OCI-LY1 (cell line): Measurements from ENCODE around the gene ADAT1.
A peak's percentile ranks its signal among the peaks of the same experiment; 100 is the strongest.

ENCODE experiments used
- H2AFZ ChIP-seq: fragments of 200-600 bp; sonication (generic), shearing (Covaris generic); 2 replicates; pipeline ENCODE4 v1.6.0; 2014; ENCODE audit warnings: antibody characterized with exemption, mild to moderate bottlenecking, low read length
- H3F3A ChIP-seq: fragments of 200-600 bp; sonication (generic), shearing (Covaris generic); 2 replicates; pipeline ENCODE4 v1.6.0; 2014; ENCODE audit warnings: mild to moderate bottlenecking, antibody characterized with exemption, low read length, moderate library complexity; ENCODE audit not compliant: insufficient read depth
- H3K27ac ChIP-seq: fragments of 200-600 bp; sonication (generic); 2 replicates; pipeline ENCODE4 v1.5.1; 2014; ENCODE audit warnings: low read length, mixed run types, mild to moderate bottlenecking, low read depth; ENCODE audit not compliant: poor library complexity, severe bottlenecking
- H3K27me3 ChIP-seq: fragments of 200-600 bp; sonication (generic); 2 replicates; pipeline ENCODE4 v1.6.0; 2014; ENCODE audit warnings: antibody characterized with exemption, mild to moderate bottlenecking, low read length, moderate library complexity; ENCODE audit not compliant: insufficient read depth
- H3K36me3 ChIP-seq: fragments of 200-600 bp; sonication (generic); 2 replicates; pipeline ENCODE4 v1.6.1; 2014; ENCODE audit warnings: mild to moderate bottlenecking, antibody characterized with exemption, low read length, moderate library complexity, mixed read lengths; ENCODE audit not compliant: insufficient read depth
- H3K4me1 ChIP-seq: fragments of 200-600 bp; sonication (generic); 2 replicates; pipeline ENCODE4 v1.5.1; 2014; ENCODE audit warnings: mild to moderate bottlenecking, low read length, moderate library complexity; ENCODE audit not compliant: insufficient read depth, severe bottlenecking
- H3K4me2 ChIP-seq: fragments of 200-600 bp; sonication (generic), shearing (Covaris generic); 2 replicates; pipeline ENCODE4 v1.6.1; 2014; ENCODE audit warnings: low read length
- H3K4me3 ChIP-seq: fragments of 200-600 bp; sonication (generic); 2 replicates; pipeline ENCODE4 v1.5.1; 2014; ENCODE audit warnings: low read length, low read depth, mild to moderate bottlenecking, mixed read lengths; ENCODE audit not compliant: poor library complexity, severe bottlenecking
- H3K79me2 ChIP-seq: fragments of 200-600 bp; shearing (Covaris generic); 2 replicates; pipeline ENCODE4 v1.6.1; 2016; ENCODE audit warnings: mixed run types, low read length, mixed read lengths; ENCODE audit not compliant: insufficient read depth
- H3K9ac ChIP-seq: fragments of 200-600 bp; sonication (generic), shearing (Covaris generic); 2 replicates; pipeline ENCODE4 v1.6.1; 2014; ENCODE audit warnings: mild to moderate bottlenecking, low read length, mixed read lengths
- H3K9me2 ChIP-seq: fragments of 200-600 bp; sonication (generic), shearing (Covaris generic); 2 replicates; pipeline ENCODE4 v1.6.1; 2014; ENCODE audit warnings: low read depth, mild to moderate bottlenecking, low read length, mixed read lengths
- H3K9me3 ChIP-seq: fragments of 200-600 bp; shearing (Covaris generic); 2 replicates; pipeline ENCODE4 v1.6.1; 2014; ENCODE audit warnings: low read length, mixed read lengths
- H4K20me1 ChIP-seq: fragments of 200-600 bp; sonication (generic), shearing (Covaris generic); 2 replicates; pipeline ENCODE4 v1.6.0; 2016; ENCODE audit warnings: mild to moderate bottlenecking, low read length; ENCODE audit not compliant: insufficient read depth
- CTCF ChIP-seq: fragments of 200-600 bp; sonication (generic), shearing (Covaris generic); IDR thresholded peaks from 2 replicates; pipeline ENCODE4 v1.5.1; 2017; ENCODE audit warnings: mild to moderate bottlenecking, antibody characterized with exemption, low read length, moderate library complexity, mixed read lengths
- EZH2 ChIP-seq: fragments of 200-600 bp; sonication (generic), shearing (Covaris generic); IDR thresholded peaks from 2 replicates; pipeline ENCODE4 v1.8.0; 2017; ENCODE audit warnings: borderline replicate concordance, mixed run types, mild to moderate bottlenecking, antibody characterized with exemption, low read length, moderate library complexity, mixed read lengths

ADAT1 gene

DNA sequence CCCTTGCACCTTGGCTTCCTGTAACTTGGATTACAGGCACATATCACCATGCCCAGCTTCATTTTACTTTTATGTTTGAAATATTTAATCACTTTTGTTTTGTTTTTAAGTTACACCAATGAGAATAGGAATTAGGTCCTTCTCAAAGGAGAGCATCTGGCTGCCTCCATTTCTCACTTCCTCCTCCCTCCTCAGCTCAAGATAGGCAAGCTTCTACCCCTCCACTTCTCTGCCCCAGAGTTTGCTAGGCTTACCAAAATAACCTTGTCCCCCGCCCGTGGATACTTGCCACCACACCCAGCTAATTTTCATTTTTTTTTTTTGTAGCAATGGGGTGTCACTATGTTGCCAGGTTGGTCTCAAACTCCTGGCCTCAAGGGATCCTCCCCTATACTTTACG lies 39.0 kb downstream of the ADAT1 start:
- Histone ChIP-seq H4K20me1 (no peaks in the 10 kb centered on the region), H3F3A (no peaks in the 10 kb centered on the region), H3K4me3 (no peak overlapping the region), H3K27ac (peak overlapping the region; percentile 22), H3K27me3 (no peaks in the 10 kb centered on the region), H3K4me2 (no peak overlapping the region), H2AFZ (no peak overlapping the region), H3K36me3 (peaks cover 15% of the 10 kb centered on the region; the same call in 1 of the 2 replicates), H3K9me2 (no peaks in the 10 kb centered on the region), H3K79me2 (no peaks in the 10 kb centered on the region), H3K4me1 (peaks cover 10% of the 10 kb centered on the region), H3K9ac (no peak overlapping the region), H3K9me3 (no peaks in the 10 kb centered on the region)
- no peak for TF ChIP-seq EZH2
- no peak for TF ChIP-seq CTCF

DNA sequence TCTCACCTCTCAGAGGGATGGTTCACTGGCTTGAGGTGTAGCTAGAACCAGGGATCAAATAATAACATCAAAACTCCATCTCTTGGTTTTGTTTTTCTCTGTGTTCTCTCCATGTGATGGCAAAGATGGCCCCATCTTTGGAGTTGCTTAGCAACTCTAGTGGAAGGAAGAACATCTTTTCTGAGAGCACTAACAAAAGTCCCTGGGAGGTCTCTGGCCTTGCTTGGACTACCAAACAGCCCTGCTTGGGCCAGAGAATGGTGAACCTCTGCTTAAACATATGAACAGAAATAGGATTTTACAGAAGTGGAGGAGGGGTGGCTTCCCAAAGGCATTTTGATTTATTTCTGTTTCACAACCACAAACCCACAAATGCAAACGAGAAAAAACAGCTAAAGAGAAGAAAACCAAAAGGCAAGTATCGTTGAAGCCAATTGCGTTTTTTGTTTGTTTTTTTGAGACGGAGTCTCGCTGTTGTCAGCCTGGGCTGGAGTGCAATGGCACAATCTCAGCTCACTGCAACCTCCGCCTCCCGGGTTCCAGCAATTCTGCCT lies 43.7 kb downstream of the ADAT1 start:
- no peaks in the 10 kb centered on the region for H3K9me2 ChIP-seq
- no peaks in the 10 kb centered on the region for H4K20me1 ChIP-seq
- no peaks in the 10 kb centered on the region for H3K9me3 ChIP-seq
- H3K27me3 ChIP-seq: no peaks in the 10 kb centered on the region
- H3F3A ChIP-seq: no peaks in the 10 kb centered on the region
- H3K79me2 ChIP-seq: no peaks in the 10 kb centered on the region
- no peak overlapping the region for H2AFZ ChIP-seq
- H3K27ac ChIP-seq: no peak overlapping the region
- TF ChIP-seq EZH2: no peak
- TF ChIP-seq CTCF: no peak
- no peak overlapping the region for H3K9ac ChIP-seq
- H3K4me2 ChIP-seq: no peak overlapping the region
- H3K36me3 ChIP-seq: peaks cover 56% of the 10 kb centered on the region
- no peak overlapping the region for H3K4me3 ChIP-seq
- H3K4me1 ChIP-seq: peaks cover 7% of the 10 kb centered on the region

DNA sequence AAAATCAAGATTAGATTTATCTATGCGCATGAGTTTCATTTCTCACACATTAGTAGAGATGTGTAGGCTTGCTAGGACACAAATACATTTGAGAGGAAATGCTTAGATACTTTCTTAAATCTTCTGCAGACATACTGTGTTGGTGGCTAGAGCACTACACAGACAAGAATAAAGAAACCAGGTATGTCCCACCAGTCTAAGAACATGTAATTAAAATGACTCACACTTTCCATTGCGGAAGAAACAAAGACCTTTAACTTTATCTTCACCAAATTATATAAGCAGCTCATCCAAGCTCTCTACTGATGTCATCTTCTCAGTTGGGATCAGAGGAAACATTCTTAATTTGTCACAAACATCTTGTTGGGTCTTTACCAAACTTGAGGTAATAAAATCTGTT lies 44.4 kb downstream of the ADAT1 start:
- Histone ChIP-seq H3K9me2 (no peaks in the 10 kb centered on the region), H3K4me3 (no peak overlapping the region), H3K27ac (no peak overlapping the region), H3K9ac (no peak overlapping the region), H3F3A (no peaks in the 10 kb centered on the region), H3K4me1 (peaks cover under 1% of the 10 kb centered on the region), H4K20me1 (no peaks in the 10 kb centered on the region), H3K9me3 (no peaks in the 10 kb centered on the region), H2AFZ (no peak overlapping the region), H3K27me3 (no peaks in the 10 kb centered on the region), H3K36me3 (peaks cover 62% of the 10 kb centered on the region), H3K4me2 (no peak overlapping the region), H3K79me2 (no peaks in the 10 kb centered on the region)
- TF ChIP-seq CTCF: no peak
- no peak for TF ChIP-seq EZH2
